HFF-Myc (cell line): ENCODE measurements around the gene KCNK2.
A peak's percentile ranks its signal among the peaks of the same experiment; 100 is the strongest.

Source experiments
- DNase-seq: peaks from one replicate; pipeline ENCODE4 v3.0.0-alpha.2; 2011; ENCODE audit warnings: low read depth; ENCODE audit errors: extremely low read depth
- H3K4me3 ChIP-seq: replicated peaks from 2 replicates; pipeline ENCODE4 v1.5.1; 2011; ENCODE audit warnings: low read depth, mild to moderate bottlenecking, control low read depth, low read length
- TF ChIP-seq, protein P1 (sequence below): IDR thresholded peaks from 2 replicates; pipeline ENCODE4 v1.5.1; 2012; ENCODE audit warnings: mild to moderate bottlenecking, low read depth, low read length, control low read depth; ENCODE audit errors: missing control alignments

Gene KCNK2, protein sequence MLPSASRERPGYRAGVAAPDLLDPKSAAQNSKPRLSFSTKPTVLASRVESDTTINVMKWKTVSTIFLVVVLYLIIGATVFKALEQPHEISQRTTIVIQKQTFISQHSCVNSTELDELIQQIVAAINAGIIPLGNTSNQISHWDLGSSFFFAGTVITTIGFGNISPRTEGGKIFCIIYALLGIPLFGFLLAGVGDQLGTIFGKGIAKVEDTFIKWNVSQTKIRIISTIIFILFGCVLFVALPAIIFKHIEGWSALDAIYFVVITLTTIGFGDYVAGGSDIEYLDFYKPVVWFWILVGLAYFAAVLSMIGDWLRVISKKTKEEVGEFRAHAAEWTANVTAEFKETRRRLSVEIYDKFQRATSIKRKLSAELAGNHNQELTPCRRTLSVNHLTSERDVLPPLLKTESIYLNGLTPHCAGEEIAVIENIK

DNA sequence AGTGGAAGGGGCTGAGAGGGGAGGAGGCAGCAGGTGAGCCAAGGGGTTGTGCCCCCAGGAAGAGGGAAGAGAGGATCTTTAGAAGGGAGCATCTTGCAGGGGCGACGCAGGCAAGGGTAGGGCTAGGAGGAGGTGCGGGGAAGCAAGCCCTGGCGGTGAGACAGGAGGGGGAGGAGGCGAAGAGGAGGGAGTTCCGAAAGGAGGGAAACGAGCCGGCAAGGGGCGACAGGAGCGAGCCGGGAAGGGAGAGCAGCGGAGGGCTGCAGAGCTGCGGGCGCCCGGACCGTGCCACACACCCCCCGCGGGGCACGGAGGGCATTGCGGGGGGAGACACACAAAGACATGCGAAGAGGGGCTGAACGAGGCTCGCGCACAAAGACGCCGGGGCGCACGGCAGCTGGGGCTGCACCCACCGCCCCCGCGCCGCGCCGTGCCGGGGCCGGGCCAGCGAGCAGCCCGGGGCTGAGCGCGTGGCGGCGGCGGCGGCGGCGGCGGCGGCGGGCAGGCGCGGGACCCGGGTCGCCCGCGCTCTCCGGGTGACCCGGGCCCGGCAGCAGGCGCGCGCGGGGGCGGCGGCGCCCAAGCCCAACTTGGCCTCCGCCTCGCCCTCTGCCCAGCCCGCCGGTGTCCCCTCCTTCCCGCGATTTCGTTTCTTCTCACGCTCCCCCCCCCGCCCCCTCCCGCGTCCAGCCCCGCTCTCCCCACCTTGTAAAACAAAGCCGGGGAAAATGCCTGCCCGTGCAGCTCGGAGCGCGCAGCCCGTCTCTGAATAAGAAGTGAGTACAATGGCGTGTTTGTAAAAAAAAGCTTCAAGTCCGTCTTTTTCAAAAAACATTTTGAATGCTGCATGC is at the start of gene KCNK2:
KCNK2 (plus strand) TSS at position 206 of the 851 bp plus-strand sequence. CDS start 649 bp downstream, outside the sequence.
- peak within 1 kb of the TSS; percentile 59 for H3K4me3 ChIP-seq
- TF ChIP-seq, protein P1, sequence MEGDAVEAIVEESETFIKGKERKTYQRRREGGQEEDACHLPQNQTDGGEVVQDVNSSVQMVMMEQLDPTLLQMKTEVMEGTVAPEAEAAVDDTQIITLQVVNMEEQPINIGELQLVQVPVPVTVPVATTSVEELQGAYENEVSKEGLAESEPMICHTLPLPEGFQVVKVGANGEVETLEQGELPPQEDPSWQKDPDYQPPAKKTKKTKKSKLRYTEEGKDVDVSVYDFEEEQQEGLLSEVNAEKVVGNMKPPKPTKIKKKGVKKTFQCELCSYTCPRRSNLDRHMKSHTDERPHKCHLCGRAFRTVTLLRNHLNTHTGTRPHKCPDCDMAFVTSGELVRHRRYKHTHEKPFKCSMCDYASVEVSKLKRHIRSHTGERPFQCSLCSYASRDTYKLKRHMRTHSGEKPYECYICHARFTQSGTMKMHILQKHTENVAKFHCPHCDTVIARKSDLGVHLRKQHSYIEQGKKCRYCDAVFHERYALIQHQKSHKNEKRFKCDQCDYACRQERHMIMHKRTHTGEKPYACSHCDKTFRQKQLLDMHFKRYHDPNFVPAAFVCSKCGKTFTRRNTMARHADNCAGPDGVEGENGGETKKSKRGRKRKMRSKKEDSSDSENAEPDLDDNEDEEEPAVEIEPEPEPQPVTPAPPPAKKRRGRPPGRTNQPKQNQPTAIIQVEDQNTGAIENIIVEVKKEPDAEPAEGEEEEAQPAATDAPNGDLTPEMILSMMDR = no peak
- no peak for DNase-seq

DNA sequence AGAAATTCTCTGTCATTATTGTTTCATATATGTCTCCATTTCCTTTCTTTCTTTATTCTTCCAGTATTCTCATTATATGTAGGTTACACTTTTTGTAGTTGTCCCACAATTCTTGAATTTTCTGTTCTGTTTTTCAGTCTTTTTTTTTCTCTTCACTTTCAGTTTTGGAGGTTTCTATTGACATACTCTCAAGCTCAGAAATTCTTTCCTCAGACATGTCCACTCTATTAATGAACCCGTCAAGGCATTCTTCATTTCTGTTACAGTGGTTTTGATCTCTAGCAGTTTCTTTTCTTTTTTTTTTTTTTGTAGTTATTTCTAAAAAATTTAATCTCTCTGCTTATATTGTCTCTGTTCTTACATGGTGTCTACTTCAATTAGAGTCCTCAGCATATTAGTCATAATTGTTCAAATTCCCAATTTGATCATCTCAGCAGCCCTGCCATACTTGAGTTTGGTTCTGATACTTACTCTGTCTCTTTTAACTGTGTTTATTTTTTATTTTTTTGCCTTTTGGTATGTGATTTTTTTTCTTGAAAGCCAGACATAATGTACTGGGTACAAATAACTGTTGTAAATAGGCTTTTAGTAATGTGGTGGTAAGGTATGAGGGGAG is 49.5 kb upstream of the KCNK2 start:
- H3K4me3 ChIP-seq = no peak overlapping the region
- DNase-seq = no peak
- TF ChIP-seq, protein P1 = no peak

DNA sequence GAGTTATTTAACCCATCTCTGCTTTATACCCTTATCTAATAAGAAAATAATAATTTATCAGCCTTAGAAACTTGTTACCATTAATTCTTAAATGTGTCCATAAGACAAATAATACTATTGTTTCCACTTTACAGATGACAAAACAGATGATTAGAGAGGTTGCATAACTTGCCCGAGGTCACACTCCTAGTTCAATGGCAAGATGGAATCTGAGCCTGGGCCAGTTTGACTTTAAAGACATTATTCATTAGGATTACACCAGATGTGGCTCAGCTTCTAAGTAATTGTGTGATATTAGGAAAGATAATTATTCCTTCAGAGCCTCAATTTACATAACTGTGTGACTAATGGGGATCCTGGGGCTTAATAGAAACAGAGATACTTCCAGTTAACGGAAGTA is 42.3 kb upstream of the KCNK2 start:
- TF ChIP-seq, protein P1 = no peak
- H3K4me3 ChIP-seq = no peak overlapping the region
- DNase-seq = no peak

DNA sequence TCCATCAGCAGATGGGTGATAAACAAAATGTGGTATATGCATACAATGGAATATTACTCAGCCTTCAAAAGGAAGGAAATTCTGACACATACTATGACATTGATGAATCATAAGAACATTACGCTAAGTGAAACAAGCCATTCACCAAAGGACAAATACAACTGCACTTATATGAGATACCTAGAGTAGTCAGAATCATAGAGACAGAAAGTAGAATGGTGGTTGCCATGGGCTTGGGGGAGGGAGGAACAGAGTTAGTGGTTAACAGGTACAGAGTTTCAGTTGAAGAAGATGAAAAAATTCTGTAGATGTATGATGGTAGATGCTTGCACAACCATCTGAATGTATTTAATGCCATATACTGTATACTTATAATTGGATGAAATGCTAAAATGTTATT is 39.1 kb upstream of the KCNK2 start:
- H3K4me3 ChIP-seq = no peak overlapping the region
- no peak for DNase-seq
- TF ChIP-seq, protein P1 = no peak

DNA sequence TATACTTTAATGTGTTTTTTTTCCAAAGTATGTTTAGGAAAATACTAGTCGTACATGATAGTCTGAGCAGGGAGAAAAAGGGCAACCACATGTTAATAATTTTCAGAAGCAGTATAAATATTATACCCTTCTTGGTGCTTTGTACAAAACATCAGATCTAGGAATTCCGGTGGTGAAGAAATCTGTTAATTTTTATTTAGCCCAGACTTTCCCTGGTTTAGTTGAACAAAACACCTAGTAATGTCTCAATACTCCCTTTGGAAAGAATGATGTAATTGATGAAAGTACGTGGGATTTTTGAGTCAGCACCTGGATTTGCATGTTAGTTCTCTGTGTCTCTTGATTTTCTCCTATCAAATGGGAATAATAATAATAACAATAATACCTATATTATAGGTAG is 38.4 kb upstream of the KCNK2 start:
- TF ChIP-seq, protein P1 = no peak
- no peak for DNase-seq
- no peak overlapping the region for H3K4me3 ChIP-seq

DNA sequence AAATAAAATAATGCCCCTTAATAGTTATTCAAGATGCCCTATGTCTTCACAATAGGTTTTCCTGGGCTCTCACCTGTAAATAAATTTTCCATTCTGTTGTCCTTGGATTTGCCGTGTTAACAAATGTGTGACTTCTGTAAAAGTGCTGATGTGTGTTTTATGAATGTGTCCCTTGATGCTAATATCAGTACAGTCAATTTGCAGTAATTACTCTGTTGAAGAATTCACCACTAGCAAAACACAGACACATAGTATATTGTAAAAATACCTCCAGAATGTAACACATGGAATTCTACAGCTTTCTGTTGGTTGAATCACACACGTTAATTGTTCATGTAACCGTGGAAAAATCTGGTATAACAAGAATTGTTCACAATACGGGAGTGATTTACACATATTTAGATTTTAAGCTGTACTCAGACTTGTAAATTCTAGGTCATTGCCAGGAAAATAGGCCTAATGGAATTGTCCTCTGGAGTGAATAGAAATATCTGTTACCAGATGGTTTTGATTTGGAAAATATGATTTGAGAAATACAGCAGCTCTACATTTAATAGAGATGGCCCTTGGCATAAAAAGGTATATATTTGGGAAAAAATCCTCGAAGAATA is 36.7 kb upstream of the KCNK2 start:
- TF ChIP-seq, protein P1 = no peak
- DNase-seq = no peak

More for the DNA sequence above, 36.7 kb upstream of the KCNK2 start:
- H3K4me3 ChIP-seq = no peak overlapping the region
